H1 (cell line): ENCODE results near the gene PDGFD. TPM values are rescaled to one million over a fixed set of nuclear protein-coding genes. Genes with fewer than 3 reads are reported as not detected.

Source experiments
- CHD2 ChIP-seq: IDR thresholded peaks from 2 replicates; pipeline ENCODE4 v1.6.1; 2012; ENCODE audit warnings: low read length, improper control_type of control experiment
- JUND ChIP-seq: IDR thresholded peaks from 2 replicates; pipeline ENCODE4 v1.6.1; 2011; ENCODE audit warnings: mild to moderate bottlenecking, improper control_type of control experiment, low read length
- polyA plus RNA-seq, 7 experiments: library from polyadenylated mRNA; depleted of rRNA in 3 of 7; stranded (reverse) in 5 of 7; unstranded in 2 of 7; fragments of >200 nt in 5 of 7; fragments of 200-250 nt in 2 of 7; gene quantifications; 1 replicate in 5 of 7; 2 replicates in 1 of 7; 4 replicates in 1 of 7; pipeline versions ENCODE4 v1.2.1 to v1.2.3, GENCODE V29; 2011 to 2013; ENCODE audit warnings: missing spikeins in 2 of 7, mixed read lengths in 2 of 7
- total RNA-seq: library from RNA; stranded (reverse); fragmentation: NEBNext Ultra II Directional; extraction: Animal tissue kit (Norgen Biotek cat#: 25700); gene quantifications from 2 replicates; pipeline ENCODE4 v1.2.1, GENCODE V29; 2021
- TF ChIP-seq, protein P1 (sequence below): fragments of 300-600 bp; sonication (generic); IDR thresholded peaks from 2 replicates; pipeline ENCODE4 v1.7.1; 2012; ENCODE audit warnings: low read length, moderate library complexity, mild to moderate bottlenecking, inconsistent platforms; ENCODE audit not compliant: insufficient replicate concordance

Gene PDGFD
- total and polyA plus RNA-seq, 2 of the 8 experiments (the other 6 are each of a cell fraction or from before 2014, with no cell fraction given): 1.1 to 3.9 TPM

DNA sequence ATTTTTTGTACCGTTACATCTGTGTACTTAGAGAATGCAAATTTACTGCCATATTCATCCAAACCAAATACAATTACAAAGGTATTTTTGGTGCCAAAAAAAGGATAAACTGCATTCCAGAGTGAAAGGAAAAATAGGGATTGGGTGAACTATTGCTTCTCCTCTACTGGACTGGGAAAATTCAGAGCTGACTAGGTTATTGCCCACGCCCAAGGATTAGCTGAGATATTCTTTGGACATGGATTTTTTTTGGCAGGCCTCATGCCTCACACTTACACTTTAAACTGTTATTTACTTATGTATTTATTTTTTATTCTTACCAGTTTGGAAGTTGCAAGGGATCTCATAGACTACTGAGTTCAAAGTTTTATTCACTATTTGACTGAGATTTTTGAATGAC, 203.8 kb downstream of the PDGFD start (continued):
- TF ChIP-seq, protein P1, sequence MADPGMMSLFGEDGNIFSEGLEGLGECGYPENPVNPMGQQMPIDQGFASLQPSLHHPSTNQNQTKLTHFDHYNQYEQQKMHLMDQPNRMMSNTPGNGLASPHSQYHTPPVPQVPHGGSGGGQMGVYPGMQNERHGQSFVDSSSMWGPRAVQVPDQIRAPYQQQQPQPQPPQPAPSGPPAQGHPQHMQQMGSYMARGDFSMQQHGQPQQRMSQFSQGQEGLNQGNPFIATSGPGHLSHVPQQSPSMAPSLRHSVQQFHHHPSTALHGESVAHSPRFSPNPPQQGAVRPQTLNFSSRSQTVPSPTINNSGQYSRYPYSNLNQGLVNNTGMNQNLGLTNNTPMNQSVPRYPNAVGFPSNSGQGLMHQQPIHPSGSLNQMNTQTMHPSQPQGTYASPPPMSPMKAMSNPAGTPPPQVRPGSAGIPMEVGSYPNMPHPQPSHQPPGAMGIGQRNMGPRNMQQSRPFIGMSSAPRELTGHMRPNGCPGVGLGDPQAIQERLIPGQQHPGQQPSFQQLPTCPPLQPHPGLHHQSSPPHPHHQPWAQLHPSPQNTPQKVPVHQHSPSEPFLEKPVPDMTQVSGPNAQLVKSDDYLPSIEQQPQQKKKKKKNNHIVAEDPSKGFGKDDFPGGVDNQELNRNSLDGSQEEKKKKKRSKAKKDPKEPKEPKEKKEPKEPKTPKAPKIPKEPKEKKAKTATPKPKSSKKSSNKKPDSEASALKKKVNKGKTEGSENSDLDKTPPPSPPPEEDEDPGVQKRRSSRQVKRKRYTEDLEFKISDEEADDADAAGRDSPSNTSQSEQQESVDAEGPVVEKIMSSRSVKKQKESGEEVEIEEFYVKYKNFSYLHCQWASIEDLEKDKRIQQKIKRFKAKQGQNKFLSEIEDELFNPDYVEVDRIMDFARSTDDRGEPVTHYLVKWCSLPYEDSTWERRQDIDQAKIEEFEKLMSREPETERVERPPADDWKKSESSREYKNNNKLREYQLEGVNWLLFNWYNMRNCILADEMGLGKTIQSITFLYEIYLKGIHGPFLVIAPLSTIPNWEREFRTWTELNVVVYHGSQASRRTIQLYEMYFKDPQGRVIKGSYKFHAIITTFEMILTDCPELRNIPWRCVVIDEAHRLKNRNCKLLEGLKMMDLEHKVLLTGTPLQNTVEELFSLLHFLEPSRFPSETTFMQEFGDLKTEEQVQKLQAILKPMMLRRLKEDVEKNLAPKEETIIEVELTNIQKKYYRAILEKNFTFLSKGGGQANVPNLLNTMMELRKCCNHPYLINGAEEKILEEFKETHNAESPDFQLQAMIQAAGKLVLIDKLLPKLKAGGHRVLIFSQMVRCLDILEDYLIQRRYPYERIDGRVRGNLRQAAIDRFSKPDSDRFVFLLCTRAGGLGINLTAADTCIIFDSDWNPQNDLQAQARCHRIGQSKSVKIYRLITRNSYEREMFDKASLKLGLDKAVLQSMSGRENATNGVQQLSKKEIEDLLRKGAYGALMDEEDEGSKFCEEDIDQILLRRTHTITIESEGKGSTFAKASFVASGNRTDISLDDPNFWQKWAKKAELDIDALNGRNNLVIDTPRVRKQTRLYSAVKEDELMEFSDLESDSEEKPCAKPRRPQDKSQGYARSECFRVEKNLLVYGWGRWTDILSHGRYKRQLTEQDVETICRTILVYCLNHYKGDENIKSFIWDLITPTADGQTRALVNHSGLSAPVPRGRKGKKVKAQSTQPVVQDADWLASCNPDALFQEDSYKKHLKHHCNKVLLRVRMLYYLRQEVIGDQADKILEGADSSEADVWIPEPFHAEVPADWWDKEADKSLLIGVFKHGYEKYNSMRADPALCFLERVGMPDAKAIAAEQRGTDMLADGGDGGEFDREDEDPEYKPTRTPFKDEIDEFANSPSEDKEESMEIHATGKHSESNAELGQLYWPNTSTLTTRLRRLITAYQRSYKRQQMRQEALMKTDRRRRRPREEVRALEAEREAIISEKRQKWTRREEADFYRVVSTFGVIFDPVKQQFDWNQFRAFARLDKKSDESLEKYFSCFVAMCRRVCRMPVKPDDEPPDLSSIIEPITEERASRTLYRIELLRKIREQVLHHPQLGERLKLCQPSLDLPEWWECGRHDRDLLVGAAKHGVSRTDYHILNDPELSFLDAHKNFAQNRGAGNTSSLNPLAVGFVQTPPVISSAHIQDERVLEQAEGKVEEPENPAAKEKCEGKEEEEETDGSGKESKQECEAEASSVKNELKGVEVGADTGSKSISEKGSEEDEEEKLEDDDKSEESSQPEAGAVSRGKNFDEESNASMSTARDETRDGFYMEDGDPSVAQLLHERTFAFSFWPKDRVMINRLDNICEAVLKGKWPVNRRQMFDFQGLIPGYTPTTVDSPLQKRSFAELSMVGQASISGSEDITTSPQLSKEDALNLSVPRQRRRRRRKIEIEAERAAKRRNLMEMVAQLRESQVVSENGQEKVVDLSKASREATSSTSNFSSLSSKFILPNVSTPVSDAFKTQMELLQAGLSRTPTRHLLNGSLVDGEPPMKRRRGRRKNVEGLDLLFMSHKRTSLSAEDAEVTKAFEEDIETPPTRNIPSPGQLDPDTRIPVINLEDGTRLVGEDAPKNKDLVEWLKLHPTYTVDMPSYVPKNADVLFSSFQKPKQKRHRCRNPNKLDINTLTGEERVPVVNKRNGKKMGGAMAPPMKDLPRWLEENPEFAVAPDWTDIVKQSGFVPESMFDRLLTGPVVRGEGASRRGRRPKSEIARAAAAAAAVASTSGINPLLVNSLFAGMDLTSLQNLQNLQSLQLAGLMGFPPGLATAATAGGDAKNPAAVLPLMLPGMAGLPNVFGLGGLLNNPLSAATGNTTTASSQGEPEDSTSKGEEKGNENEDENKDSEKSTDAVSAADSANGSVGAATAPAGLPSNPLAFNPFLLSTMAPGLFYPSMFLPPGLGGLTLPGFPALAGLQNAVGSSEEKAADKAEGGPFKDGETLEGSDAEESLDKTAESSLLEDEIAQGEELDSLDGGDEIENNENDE: no peak
- TF ChIP-seq CHD2 (no peak), JUND (no peak)
